ENCODE measurements around the gene SRCAP.

Gene SRCAP

DNA sequence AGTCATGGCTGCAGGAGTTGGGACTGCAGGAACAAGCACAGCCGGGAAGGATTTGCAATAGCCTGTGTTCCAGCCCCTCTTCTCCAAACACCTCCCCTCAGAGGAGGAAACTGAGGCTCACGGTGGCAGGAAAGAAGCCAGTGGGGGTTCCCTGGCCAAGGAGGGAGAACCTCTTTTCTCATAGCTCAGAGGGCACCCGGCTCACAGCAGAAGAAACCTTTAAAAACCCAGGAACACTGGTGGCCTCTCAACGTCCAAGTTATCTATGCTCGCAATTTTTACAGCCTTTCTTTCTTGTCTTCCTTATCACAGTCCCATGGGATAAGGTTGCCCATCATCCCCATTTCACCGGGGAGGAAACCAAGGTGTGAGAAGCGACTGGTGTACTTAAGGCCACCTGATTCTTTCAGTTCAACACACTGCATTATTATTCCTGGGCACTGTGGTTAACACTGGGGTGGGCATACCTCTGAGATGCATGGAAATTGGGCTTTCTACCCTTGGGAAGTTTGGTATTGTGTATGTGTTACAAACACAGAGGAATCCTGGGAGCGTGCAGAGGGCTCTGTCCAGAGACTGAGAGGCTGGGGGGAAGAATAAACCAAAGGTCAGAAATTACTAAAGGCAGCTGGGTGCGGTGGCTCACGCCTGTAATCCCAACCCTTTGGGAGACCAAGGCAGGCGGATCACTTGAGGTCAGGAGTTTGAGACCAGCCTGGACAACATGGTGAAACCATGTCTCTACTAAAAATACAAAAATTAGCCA lies 88.8 kb downstream of the SRCAP start:
- H3K36me3 ChIP-seq (ENCODE audit: insufficient read depth, low read length): no peaks in the 10 kb centered on the region
- no peaks in the 10 kb centered on the region for H3F3A ChIP-seq (ENCODE audit: insufficient read depth, low read length)
- H3K9me3 ChIP-seq (ENCODE audit: low read length): no peaks in the 10 kb centered on the region
- H3K79me2 ChIP-seq (ENCODE audit: insufficient read depth, low read length): no peaks in the 10 kb centered on the region
- no peaks in the 10 kb centered on the region for H4K20me1 ChIP-seq (ENCODE audit: insufficient read depth, low read length)
- H3K4me3 ChIP-seq (ENCODE audit: low read depth, low read length, poor library complexity, severe bottlenecking): no peak overlapping the region
- H3K4me1 ChIP-seq (ENCODE audit: insufficient read depth, low read length, severe bottlenecking): no peaks in the 10 kb centered on the region
- no peak overlapping the region for H3K4me2 ChIP-seq (ENCODE audit: low read length)
- no peaks in the 10 kb centered on the region for H3K9me2 ChIP-seq (ENCODE audit: low read depth, low read length)
- no peak overlapping the region for H3K9ac ChIP-seq (ENCODE audit: low read length)
- H3K27ac ChIP-seq (ENCODE audit: low read depth, low read length, poor library complexity, severe bottlenecking): no peak overlapping the region
- TF ChIP-seq EZH2 (IDR thresholded peaks at IDR 0.05; ENCODE audit: borderline replicate concordance, low read length): no peak
- no peak for TF ChIP-seq CTCF (IDR thresholded peaks at IDR 0.05; ENCODE audit: low read length)
- no peak overlapping the region for H2AFZ ChIP-seq (ENCODE audit: low read length)
- 0 out of 2 replicates have a peak, but pooled peaks cover 9% of the 10 kb centered on the region for H3K27me3 ChIP-seq (ENCODE audit: insufficient read depth, low read length)

All from OCI-LY1 (cell line).